ENCODE measurements around the gene NDRG3. TPM values are rescaled to one million over a fixed set of nuclear protein-coding genes. Genes with fewer than 3 reads are reported as not detected.

Gene NDRG3
- total RNA-seq, 3 donors from 2014 or later, result 18.7 to 24.7 (median 22.9) TPM

DNA sequence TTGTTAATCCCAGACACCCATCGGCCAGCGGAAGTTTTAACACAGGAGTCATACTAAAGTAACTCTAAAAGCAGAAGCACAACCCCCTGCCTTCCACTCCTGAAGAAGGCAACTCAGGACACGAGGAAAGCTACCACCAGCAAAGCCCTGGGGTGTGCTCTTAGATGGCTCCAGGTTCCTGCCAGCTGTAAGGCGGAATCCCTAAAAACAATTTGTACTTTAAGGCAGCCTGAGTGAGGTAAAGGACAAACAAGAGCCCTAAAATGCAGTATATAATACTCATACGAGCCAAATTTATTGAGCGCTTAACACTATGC, 8.7 kb downstream of the NDRG3 start:
- no peak for DNase-seq (ENCODE audit: low spot score in 2 of 2)
- no peaks in the 10 kb centered on the region for H3K9me3 ChIP-seq
- no peaks in the 10 kb centered on the region for H3K27me3 ChIP-seq
- no peak for TF ChIP-seq POLR2AphosphoS5 (IDR thresholded peaks at IDR 0.05)
- no peak for TF ChIP-seq POLR2A (IDR thresholded peaks at IDR 0.05)
- TF ChIP-seq, protein P1, sequence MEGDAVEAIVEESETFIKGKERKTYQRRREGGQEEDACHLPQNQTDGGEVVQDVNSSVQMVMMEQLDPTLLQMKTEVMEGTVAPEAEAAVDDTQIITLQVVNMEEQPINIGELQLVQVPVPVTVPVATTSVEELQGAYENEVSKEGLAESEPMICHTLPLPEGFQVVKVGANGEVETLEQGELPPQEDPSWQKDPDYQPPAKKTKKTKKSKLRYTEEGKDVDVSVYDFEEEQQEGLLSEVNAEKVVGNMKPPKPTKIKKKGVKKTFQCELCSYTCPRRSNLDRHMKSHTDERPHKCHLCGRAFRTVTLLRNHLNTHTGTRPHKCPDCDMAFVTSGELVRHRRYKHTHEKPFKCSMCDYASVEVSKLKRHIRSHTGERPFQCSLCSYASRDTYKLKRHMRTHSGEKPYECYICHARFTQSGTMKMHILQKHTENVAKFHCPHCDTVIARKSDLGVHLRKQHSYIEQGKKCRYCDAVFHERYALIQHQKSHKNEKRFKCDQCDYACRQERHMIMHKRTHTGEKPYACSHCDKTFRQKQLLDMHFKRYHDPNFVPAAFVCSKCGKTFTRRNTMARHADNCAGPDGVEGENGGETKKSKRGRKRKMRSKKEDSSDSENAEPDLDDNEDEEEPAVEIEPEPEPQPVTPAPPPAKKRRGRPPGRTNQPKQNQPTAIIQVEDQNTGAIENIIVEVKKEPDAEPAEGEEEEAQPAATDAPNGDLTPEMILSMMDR (IDR thresholded peaks at IDR 0.05), result no peak
- H3K27ac ChIP-seq, result no peak overlapping the region
- H3K4me3 ChIP-seq, result no peak overlapping the region
- intact Hi-C loops (cut with DNase I; ENCODE audit: low total_unique reads), result no loop called here
- no peaks in the 10 kb centered on the region for H3K36me3 ChIP-seq
- H3K4me1 ChIP-seq, result no peaks in the 10 kb centered on the region

DNA sequence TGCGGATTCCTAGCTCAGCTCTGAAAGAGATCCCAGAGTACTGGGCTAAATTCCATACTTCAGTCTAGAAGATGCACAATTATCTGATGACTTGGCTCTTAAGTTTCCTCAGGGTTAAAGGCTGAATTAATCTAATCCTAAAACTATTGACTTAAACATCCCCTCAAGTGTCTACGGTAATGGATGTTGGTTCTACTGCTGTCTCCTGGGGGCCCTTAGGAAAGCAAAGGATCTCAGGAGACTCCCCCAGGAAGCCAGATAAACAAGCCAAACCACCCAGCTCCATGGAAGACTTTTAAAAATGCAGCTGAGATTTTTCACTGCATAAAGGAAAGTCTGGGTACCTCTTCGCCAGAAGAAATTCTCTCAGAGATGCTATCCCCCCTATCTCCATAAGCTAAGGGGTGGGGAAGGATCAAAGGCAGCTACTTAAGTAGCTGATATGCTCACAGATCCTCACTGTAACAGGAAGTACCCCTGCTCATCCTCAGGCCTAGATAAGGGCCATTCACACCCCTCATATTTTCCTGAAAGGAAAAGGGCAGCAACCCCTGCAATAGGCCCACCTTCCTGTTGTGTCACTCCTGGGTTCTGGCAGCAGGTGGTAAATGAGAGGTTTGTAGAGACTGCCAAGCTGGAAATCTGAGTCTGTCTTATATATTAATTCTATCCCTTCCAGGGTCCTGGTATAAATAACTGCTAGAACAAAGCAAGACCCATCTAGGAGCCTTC, 9.3 kb downstream of the NDRG3 start:
- H3K27ac ChIP-seq, result no peak overlapping the region
- TF ChIP-seq POLR2A (IDR thresholded peaks at IDR 0.05) (no peak), POLR2AphosphoS5 (IDR thresholded peaks at IDR 0.05) (no peak)
- TF ChIP-seq, protein P1 (IDR thresholded peaks at IDR 0.05), result no peak
- intact Hi-C loops (cut with DNase I; ENCODE audit: low total_unique reads), result no loop called here

DNA sequence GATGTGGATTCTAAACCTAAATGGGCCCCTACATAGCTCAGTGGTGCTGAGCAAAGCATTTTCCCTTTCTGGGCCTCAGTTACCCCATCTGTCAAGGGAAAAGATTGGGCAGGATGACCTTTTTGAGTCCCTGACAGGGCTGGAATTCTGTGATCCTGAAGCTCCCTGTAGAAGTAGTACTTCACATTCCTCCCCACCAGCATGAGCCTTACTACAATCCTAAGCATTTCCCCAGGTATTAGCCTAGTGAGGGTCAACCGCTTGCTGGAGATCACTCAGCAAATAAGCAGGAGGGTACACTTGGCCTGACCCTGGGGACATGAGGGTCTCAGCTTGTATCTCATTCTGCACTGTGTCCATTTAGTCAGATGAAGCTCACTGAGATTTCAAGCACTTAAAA, 13.4 kb downstream of the NDRG3 start:
- intact Hi-C loops (cut with DNase I; ENCODE audit: low total_unique reads), result no loop called here
- Histone ChIP-seq H3K4me3 (no peak overlapping the region), H3K4me1 (no peaks in the 10 kb centered on the region), H3K9me3 (no peaks in the 10 kb centered on the region), H3K36me3 (no peaks in the 10 kb centered on the region), H3K27ac (no peak overlapping the region), H3K27me3 (no peaks in the 10 kb centered on the region)
- TF ChIP-seq POLR2A (IDR thresholded peaks at IDR 0.05), result no peak
- TF ChIP-seq, protein P1 (IDR thresholded peaks at IDR 0.05), result no peak
- no peak for TF ChIP-seq POLR2AphosphoS5 (IDR thresholded peaks at IDR 0.05)
- DNase-seq (ENCODE audit: low spot score in 2 of 2), result no peak

More for the DNA sequence above, 9.3 kb downstream of the NDRG3 start:
- H3K4me1 ChIP-seq, result no peaks in the 10 kb centered on the region
- no peaks in the 10 kb centered on the region for H3K27me3 ChIP-seq
- H3K36me3 ChIP-seq, result no peaks in the 10 kb centered on the region
- H3K9me3 ChIP-seq, result no peaks in the 10 kb centered on the region
- H3K4me3 ChIP-seq, result no peak overlapping the region
- no peak for DNase-seq (ENCODE audit: low spot score in 2 of 2)

DNA sequence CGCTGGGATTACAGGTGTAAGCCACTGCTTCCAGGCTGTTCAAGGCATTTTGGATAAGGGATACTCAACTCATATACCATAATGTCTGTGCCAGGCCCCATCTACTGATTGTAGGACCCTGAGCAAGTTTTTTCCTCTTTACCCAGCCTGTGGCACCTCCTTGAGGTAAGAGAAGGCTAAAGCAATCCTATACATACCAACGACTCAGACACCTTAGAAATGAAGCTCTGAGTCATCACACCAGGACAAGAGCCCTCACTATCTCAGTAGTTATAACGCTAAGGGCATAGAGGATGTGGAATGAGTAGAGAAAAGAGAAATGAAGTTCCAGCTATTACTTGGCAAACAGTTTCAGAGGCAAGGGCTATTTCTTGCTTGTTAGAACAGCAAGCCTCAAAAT, 16.9 kb downstream of the NDRG3 start:
- Histone ChIP-seq H3K4me1 (no peaks in the 10 kb centered on the region), H3K27ac (no peak overlapping the region), H3K27me3 (no peaks in the 10 kb centered on the region), H3K4me3 (no peak overlapping the region), H3K36me3 (no peaks in the 10 kb centered on the region), H3K9me3 (no peaks in the 10 kb centered on the region)
- TF ChIP-seq POLR2A (IDR thresholded peaks at IDR 0.05), result no peak
- TF ChIP-seq, protein P1 (IDR thresholded peaks at IDR 0.05), result no peak
- no peak for TF ChIP-seq POLR2AphosphoS5 (IDR thresholded peaks at IDR 0.05)
- DNase-seq (ENCODE audit: low spot score in 2 of 2), result no peak
- intact Hi-C loops (cut with DNase I; ENCODE audit: low total_unique reads), result no loop called here

DNA sequence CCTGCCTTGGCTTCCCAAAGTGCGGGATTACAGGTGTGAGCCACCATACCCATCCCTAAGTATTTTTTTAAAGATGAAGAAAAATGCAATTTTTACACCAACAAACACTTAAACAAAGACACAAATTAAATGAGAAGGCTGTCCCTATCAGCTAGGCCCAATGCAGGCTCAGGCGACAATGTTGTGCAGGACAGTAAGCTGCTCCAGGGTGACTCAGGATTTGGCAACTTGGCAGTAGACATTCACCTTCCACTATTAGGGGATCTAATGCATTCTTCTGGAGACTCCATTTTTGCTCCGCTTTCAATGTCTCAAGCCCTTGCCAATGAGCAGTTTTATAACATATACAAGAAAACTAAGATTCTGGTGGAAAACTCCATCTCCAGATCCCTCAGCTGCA, 19.7 kb downstream of the NDRG3 start:
- TF ChIP-seq, protein P1 (IDR thresholded peaks at IDR 0.05), result no peak
- Histone ChIP-seq H3K36me3 (no peaks in the 10 kb centered on the region), H3K9me3 (no peaks in the 10 kb centered on the region), H3K4me3 (no peak overlapping the region), H3K27me3 (no peaks in the 10 kb centered on the region), H3K27ac (no peak overlapping the region), H3K4me1 (no peaks in the 10 kb centered on the region)
- intact Hi-C loops (cut with DNase I; ENCODE audit: low total_unique reads), result no loop called here
- DNase-seq (ENCODE audit: low spot score in 2 of 2), result no peak
